ENCODE measurements around the gene BARX1.
A peak's percentile ranks its signal among the peaks of the same experiment; 100 is the strongest.

The BARX1 gene

DNA sequence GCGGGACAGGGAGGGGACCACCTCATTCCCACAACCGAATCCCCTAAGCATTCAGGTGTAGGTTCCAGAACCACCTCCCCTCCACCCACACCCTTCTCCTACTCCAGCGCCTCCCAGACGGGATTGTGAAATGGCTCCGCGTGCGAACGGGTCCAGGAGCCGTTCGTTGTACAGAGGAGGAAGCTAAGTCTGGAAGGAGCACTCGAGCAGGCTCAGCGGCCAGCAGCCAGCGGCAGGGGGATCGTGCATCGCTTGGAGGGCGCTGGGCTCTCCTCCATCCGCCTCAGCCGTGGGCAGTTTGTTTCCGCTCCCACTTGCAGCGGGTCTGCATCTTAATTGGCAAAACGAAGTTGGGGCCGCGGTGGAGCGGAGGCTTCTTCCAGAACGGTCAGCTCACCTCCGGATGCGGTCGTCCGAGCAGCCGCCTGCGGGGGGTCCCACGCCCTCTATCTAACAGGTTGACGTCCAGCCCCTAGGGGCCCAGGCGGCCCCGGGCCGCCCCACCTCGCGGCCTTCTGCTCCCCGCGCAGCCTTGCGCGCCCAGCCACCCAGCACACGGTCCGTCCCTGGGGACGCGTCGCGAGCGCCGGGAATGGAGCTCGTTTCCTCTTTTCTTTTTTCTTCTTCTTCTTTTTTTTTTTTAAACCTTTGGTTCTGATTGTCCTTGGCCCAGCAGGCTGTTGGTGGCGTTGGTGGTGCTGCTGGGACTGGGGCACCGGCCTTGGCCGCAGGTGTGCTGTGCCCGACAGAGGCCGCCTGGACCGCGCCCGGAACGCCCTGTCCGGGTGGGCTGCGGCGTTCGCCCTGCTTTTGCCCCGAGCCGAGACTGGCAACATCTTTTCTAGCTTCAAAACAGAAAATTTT lies 3.9 kb upstream of the BARX1 start:
- Histone ChIP-seq H2AFZ (ENCODE audit: low read depth, low read length) (peak overlapping the region; percentile 90), H3K79me2 (ENCODE audit: low read length) (no peaks in the 10 kb centered on the region), H3K4me3 (ENCODE audit: low read length) (peak overlapping the region; percentile 90), H3K27ac (ENCODE audit: low read length) (no peak overlapping the region), H3K4me2 (ENCODE audit: low read length) (peak overlapping the region; percentile 97), H3K9me3 (ENCODE audit: insufficient read depth, low read length) (no peaks in the 10 kb centered on the region), H3K9ac (ENCODE audit: low read length) (peak overlapping the region; percentile 75), H3K36me3 (replicated peaks; ENCODE audit: low read depth, low read length) (no peaks in the 10 kb centered on the region), H3K27me3 (ENCODE audit: low read depth, low read length) (peaks cover 3% of the 10 kb centered on the region), H3K4me1 (ENCODE audit: low read length) (peaks cover 5% of the 10 kb centered on the region), H4K20me1 (ENCODE audit: insufficient read depth, low read length) (no peaks in the 10 kb centered on the region)
- TF ChIP-seq, protein P1, sequence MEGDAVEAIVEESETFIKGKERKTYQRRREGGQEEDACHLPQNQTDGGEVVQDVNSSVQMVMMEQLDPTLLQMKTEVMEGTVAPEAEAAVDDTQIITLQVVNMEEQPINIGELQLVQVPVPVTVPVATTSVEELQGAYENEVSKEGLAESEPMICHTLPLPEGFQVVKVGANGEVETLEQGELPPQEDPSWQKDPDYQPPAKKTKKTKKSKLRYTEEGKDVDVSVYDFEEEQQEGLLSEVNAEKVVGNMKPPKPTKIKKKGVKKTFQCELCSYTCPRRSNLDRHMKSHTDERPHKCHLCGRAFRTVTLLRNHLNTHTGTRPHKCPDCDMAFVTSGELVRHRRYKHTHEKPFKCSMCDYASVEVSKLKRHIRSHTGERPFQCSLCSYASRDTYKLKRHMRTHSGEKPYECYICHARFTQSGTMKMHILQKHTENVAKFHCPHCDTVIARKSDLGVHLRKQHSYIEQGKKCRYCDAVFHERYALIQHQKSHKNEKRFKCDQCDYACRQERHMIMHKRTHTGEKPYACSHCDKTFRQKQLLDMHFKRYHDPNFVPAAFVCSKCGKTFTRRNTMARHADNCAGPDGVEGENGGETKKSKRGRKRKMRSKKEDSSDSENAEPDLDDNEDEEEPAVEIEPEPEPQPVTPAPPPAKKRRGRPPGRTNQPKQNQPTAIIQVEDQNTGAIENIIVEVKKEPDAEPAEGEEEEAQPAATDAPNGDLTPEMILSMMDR (IDR thresholded peaks at IDR 0.05; ENCODE audit: low read depth, low read length), result no peak
- no peak for TF ChIP-seq EZH2phosphoT487 (IDR thresholded peaks at IDR 0.05; ENCODE audit: low read depth)

DNA sequence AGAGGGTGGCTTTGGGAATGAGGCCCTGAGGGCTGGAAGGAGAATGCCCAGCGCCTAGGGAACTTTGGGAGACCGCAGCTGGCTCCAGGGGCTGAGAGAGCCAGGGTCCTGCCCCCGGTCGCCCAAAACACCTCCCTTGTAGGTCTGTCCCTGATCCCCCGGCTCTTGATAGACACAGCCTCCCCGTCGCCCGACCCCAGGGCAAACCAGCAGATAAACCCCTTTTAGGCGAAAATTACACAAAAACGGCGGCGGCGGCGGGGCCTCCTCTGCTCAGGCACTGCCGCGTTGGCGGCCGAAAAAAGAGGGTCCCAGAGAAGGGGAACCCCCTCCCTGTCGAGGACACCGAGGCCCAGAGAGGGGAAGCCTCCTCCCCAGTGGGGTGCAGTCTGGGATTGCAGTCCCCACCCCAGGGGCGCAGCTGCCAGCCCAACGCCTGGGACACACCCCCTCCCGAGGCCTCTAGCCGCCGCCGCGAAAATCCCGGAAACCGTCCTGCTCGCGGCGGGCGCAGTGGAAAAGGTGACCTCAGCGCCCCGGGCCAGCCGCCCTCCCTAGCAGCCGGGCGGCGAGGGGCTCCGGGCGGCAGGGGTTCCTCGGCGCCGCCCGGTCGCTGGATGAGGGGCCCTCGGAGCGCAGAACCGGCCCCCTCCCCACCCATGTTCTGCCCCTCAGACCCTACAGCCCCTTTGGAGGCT lies 3.1 kb upstream of the BARX1 start:
- peak overlapping the region; percentile 97 for H3K4me2 ChIP-seq (ENCODE audit: low read length)
- peak overlapping the region; percentile 90 for H3K4me3 ChIP-seq (ENCODE audit: low read length)
- peaks cover 5% of the 10 kb centered on the region for H3K4me1 ChIP-seq (ENCODE audit: low read length)
- H3K9ac ChIP-seq (ENCODE audit: low read length), result peak overlapping the region; percentile 75
- no peaks in the 10 kb centered on the region for H3K9me3 ChIP-seq (ENCODE audit: insufficient read depth, low read length)
- H2AFZ ChIP-seq (ENCODE audit: low read depth, low read length), result peak overlapping the region; percentile 90
- H3K27ac ChIP-seq (ENCODE audit: low read length), result no peak overlapping the region
- TF ChIP-seq EZH2phosphoT487 (IDR thresholded peaks at IDR 0.05; ENCODE audit: low read depth), result no peak
- TF ChIP-seq, protein P1 (IDR thresholded peaks at IDR 0.05; ENCODE audit: low read depth, low read length), result no peak
- peaks cover 3% of the 10 kb centered on the region; the same call in 1 of the 2 replicates for H3K27me3 ChIP-seq (ENCODE audit: low read depth, low read length)
- H4K20me1 ChIP-seq (ENCODE audit: insufficient read depth, low read length), result no peaks in the 10 kb centered on the region
- no peaks in the 10 kb centered on the region for H3K79me2 ChIP-seq (ENCODE audit: low read length)
- H3K36me3 ChIP-seq (replicated peaks; ENCODE audit: low read depth, low read length), result no peaks in the 10 kb centered on the region

DNA sequence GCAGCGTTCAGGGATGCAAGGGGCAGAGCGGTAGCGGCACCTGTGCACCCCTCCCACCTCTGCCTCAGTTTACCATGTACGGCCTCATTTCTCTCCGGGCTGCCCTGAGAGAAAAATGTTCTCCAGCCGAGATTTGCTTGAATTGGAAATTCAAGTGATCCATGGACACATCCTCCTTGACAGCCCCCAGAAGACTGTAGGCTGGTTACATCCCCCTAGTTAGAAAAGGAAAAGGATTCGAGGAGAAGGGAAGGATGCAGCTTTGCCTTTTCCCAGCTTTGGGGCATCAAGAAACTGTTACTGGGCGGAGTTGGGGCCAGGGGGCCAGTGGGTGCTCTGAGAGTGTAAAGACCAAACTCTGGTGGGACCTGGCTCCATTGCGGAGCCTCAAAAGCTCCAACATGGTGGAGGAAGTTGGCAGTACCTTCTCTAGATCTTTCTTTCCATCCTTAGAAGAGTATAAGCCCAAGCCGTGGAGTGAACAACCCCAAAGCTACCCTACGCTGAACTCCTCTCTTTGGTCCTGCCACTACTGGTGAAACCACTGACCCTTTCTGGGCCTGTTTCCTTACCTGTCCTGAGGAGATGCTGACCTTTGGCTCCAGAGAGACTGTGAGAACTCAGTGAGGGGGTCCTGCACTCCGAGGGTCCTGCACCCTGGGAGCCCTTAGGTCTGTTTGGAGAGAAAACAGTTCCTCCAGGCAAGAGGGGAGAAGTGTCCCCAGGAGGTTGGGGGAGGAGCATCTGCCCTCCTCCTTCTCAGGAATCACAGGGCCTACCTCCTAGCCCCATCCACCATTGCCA lies 1.0 kb upstream of the BARX1 start:
- Histone ChIP-seq H3K4me3 (ENCODE audit: low read length) (no peak overlapping the region), H3K27ac (ENCODE audit: low read length) (no peak overlapping the region), H3K79me2 (ENCODE audit: low read length) (no peaks in the 10 kb centered on the region), H3K9me3 (ENCODE audit: insufficient read depth, low read length) (no peaks in the 10 kb centered on the region), H3K4me1 (ENCODE audit: low read length) (peaks cover 5% of the 10 kb centered on the region), H3K9ac (ENCODE audit: low read length) (no peak overlapping the region), H3K36me3 (replicated peaks; ENCODE audit: low read depth, low read length) (no peaks in the 10 kb centered on the region), H3K27me3 (ENCODE audit: low read depth, low read length) (peaks cover 3% of the 10 kb centered on the region; the same call in 1 of the 2 replicates), H2AFZ (ENCODE audit: low read depth, low read length) (no peak overlapping the region), H4K20me1 (ENCODE audit: insufficient read depth, low read length) (no peaks in the 10 kb centered on the region), H3K4me2 (ENCODE audit: low read length) (no peak overlapping the region)
- TF ChIP-seq, protein P1 (IDR thresholded peaks at IDR 0.05; ENCODE audit: low read depth, low read length), result no peak
- TF ChIP-seq EZH2phosphoT487 (IDR thresholded peaks at IDR 0.05; ENCODE audit: low read depth), result no peak

Data from OCI-LY3 (cell line).